Neural cell (in vitro differentiated cells): ENCODE data around the gene ABCA2. TPM values are rescaled to one million over a fixed set of nuclear protein-coding genes. Genes with fewer than 3 reads are reported as not detected.
A peak's percentile ranks its signal among the peaks of the same experiment; 100 is the strongest.

Experiments
- H2AFZ ChIP-seq: fragments of 200-600, 300-800 bp; sonication (generic), shearing (Covaris generic); 2 replicates; pipeline ENCODE4 v1.6.0; 2014; ENCODE audit warnings: low read depth, mild to moderate bottlenecking, antibody characterized with exemption, low read length, moderate library complexity
- H3F3A ChIP-seq: fragments of 200-600 bp; shearing (Covaris generic); 2 replicates; pipeline ENCODE4 v1.6.1; 2016; ENCODE audit warnings: mild to moderate bottlenecking, moderate library complexity, mixed read lengths, antibody characterized with exemption, low read length; ENCODE audit not compliant: insufficient read depth, poor library complexity, severe bottlenecking
- H3K27ac ChIP-seq: fragments of 200-600, 300-800 bp; sonication (generic), shearing (Covaris generic); 2 replicates; pipeline ENCODE4 v1.5.1; 2014; ENCODE audit warnings: mild to moderate bottlenecking, low read length, moderate library complexity
- H3K27me3 ChIP-seq: fragments of 300-800, 200-600 bp; sonication (generic), shearing (Covaris generic); 2 replicates; pipeline ENCODE4 v1.6.0; 2014; ENCODE audit warnings: mild to moderate bottlenecking, low read depth, low read length, moderate library complexity; ENCODE audit not compliant: insufficient read depth
- H3K36me3 ChIP-seq: fragments of 300-800, 200-600 bp; sonication (generic), shearing (Covaris generic); 2 replicates; pipeline ENCODE4 v1.5.1; 2014; ENCODE audit warnings: mild to moderate bottlenecking, antibody characterized with exemption, low read length, moderate library complexity; ENCODE audit not compliant: insufficient read depth
- H3K4me2 ChIP-seq: fragments of 300-800, 200-600 bp; sonication (generic), shearing (Covaris generic); 2 replicates; pipeline ENCODE4 v1.6.0; 2014; ENCODE audit warnings: mild to moderate bottlenecking, low read length
- H3K4me3 ChIP-seq: fragments of 300-800, 200-600 bp; sonication (generic), shearing (Covaris generic); 2 replicates; pipeline ENCODE4 v1.5.1; 2014; ENCODE audit warnings: mild to moderate bottlenecking, low read length, moderate library complexity
- H3K79me2 ChIP-seq: fragments of 200-600 bp; shearing (Covaris generic); replicated peaks from 2 replicates; pipeline ENCODE4 v1.6.0; 2014; ENCODE audit warnings: mild to moderate bottlenecking, low read length, moderate library complexity; ENCODE audit not compliant: insufficient read depth
- H3K9ac ChIP-seq: fragments of 300-800, 200-600 bp; sonication (generic), shearing (Covaris generic); 2 replicates; pipeline ENCODE4 v1.6.1; 2016; ENCODE audit warnings: mild to moderate bottlenecking, low read length, mixed read lengths
- H3K9me2 ChIP-seq: fragments of 200-600 bp; shearing (Covaris generic); 2 replicates; pipeline ENCODE4 v1.6.1; 2016; ENCODE audit warnings: mild to moderate bottlenecking, low read length, mixed read lengths; ENCODE audit not compliant: insufficient read depth
- H3K9me3 ChIP-seq: fragments of 200-600, 300-800 bp; sonication (generic), shearing (Covaris generic); 2 replicates; pipeline ENCODE4 v1.6.1; 2016; ENCODE audit warnings: mild to moderate bottlenecking, mixed run types, low read length, moderate library complexity, mixed read lengths
- H4K20me1 ChIP-seq: fragments of 200-600 bp; shearing (Covaris generic); 2 replicates; pipeline ENCODE4 v1.6.1; 2016; ENCODE audit warnings: mild to moderate bottlenecking, mixed run types; ENCODE audit not compliant: insufficient read depth
- CTCF ChIP-seq: fragments of 450-650 bp; IDR thresholded peaks from 2 replicates; pipeline ENCODE4 v1.5.1; 2014; ENCODE audit warnings: antibody characterized with exemption, mild to moderate bottlenecking, moderate library complexity; ENCODE audit not compliant: poor library complexity, severe bottlenecking
- EP300 ChIP-seq: fragments of 450-650 bp; conservative IDR thresholded peaks from 2 replicates; pipeline ENCODE4 v1.6.1; 2014; ENCODE audit warnings: antibody characterized with exemption, mild to moderate bottlenecking, moderate library complexity; ENCODE audit not compliant: poor library complexity, severe bottlenecking
- EZH2 ChIP-seq: fragments of 200-600, 300-800 bp; shearing (Covaris generic), sonication (generic); IDR thresholded peaks from 2 replicates; pipeline ENCODE4 v1.6.1; 2014; ENCODE audit warnings: antibody characterized with exemption, low read length, borderline replicate concordance, mild to moderate bottlenecking; ENCODE audit not compliant: insufficient read depth, poor library complexity, severe bottlenecking
- MXI1 ChIP-seq: fragments of 450-650 bp; conservative IDR thresholded peaks from 2 replicates; pipeline ENCODE4 v1.6.1; 2014; ENCODE audit warnings: antibody characterized with exemption, mild to moderate bottlenecking; ENCODE audit not compliant: poor library complexity, severe bottlenecking
- RAD21 ChIP-seq: fragments of 450-650 bp; conservative IDR thresholded peaks from 2 replicates; pipeline ENCODE4 v1.6.1; 2014; ENCODE audit warnings: antibody characterized with exemption, mild to moderate bottlenecking, moderate library complexity
- REST ChIP-seq: IDR thresholded peaks from 2 replicates; pipeline ENCODE4 v1.6.1; 2012; ENCODE audit warnings: borderline replicate concordance
- TAF1 ChIP-seq: IDR thresholded peaks from 2 replicates; pipeline ENCODE4 v1.6.1; 2012; ENCODE audit warnings: low read depth
- polyA plus RNA-seq: library from polyadenylated mRNA; depleted of rRNA; stranded (reverse); fragments of >200 nt; gene quantifications from 2 replicates; pipeline ENCODE4 v1.2.3, GENCODE V29; 2014

Gene ABCA2
- polyA plus RNA-seq, 1 donor from 2014 or later, result 30.6 TPM

- H3K9me3 ChIP-seq, result no peaks in the 10 kb centered on the region
- no peak for TF ChIP-seq CTCF
- TF ChIP-seq TAF1, result no peak
- H3F3A ChIP-seq, result no peaks in the 10 kb centered on the region
- H4K20me1 ChIP-seq, result no peaks in the 10 kb centered on the region
- H3K9ac ChIP-seq, result no peak overlapping the region
- H3K4me3 ChIP-seq, result no peak overlapping the region
- H3K27ac ChIP-seq, result no peak overlapping the region
- no peak overlapping the region for H2AFZ ChIP-seq
- no peaks in the 10 kb centered on the region for H3K36me3 ChIP-seq
- H3K9me2 ChIP-seq, result no peaks in the 10 kb centered on the region
- H3K27me3 ChIP-seq, result peaks cover 81% of the 10 kb centered on the region
- no peak overlapping the region for H3K4me2 ChIP-seq
- H3K79me2 ChIP-seq, result no peaks in the 10 kb centered on the region
Observed at GRCh38 chr9:137051145-137051724, 23.2 kb upstream of the ABCA2 start.

GRCh38 chr9:137050570-137050969 lies 22.5 kb upstream of the ABCA2 start:
- no peaks in the 10 kb centered on the region for H3K79me2 ChIP-seq
- no peak overlapping the region for H3K4me3 ChIP-seq
- no peaks in the 10 kb centered on the region for H3K9me2 ChIP-seq
- no peak overlapping the region for H3K27ac ChIP-seq
- TF ChIP-seq EP300, result no peak
- no peak for TF ChIP-seq RAD21
- no peak for TF ChIP-seq MXI1
- H3K36me3 ChIP-seq, result no peaks in the 10 kb centered on the region
- H3K9ac ChIP-seq, result no peak overlapping the region
- H3K27me3 ChIP-seq, result peaks cover 80% of the 10 kb centered on the region
- no peaks in the 10 kb centered on the region for H3F3A ChIP-seq
- no peaks in the 10 kb centered on the region for H3K9me3 ChIP-seq
- no peak overlapping the region for H2AFZ ChIP-seq
- no peaks in the 10 kb centered on the region for H4K20me1 ChIP-seq
- no peak overlapping the region for H3K4me2 ChIP-seq

GRCh38 chr9:137049544-137050449 lies 21.8 kb upstream of the ABCA2 start:
- Histone ChIP-seq H3K36me3 (no peaks in the 10 kb centered on the region), H3K79me2 (peaks cover 7% of the 10 kb centered on the region), H3K27me3 (peaks cover 72% of the 10 kb centered on the region), H3K4me3 (no peak overlapping the region), H3K27ac (no peak overlapping the region), H2AFZ (no peak overlapping the region), H3K9ac (no peak overlapping the region), H3F3A (no peaks in the 10 kb centered on the region), H4K20me1 (peaks cover 4% of the 10 kb centered on the region), H3K4me2 (no peak overlapping the region), H3K9me2 (no peaks in the 10 kb centered on the region), H3K9me3 (no peaks in the 10 kb centered on the region)
- no peak for TF ChIP-seq EP300
- no peak for TF ChIP-seq MXI1
- TF ChIP-seq CTCF, result peak; percentile 56
- no peak for TF ChIP-seq EZH2
- no peak for TF ChIP-seq REST
